Stimulated activated CD4-positive, alpha-beta T cell treated with anti-CD3 and anti-CD28 coated beads, Interleukin-2, amount 100 ng/mL, for 24 hours (primary cell): Measurements from ENCODE around the gene RHBDD3.
"Not testable (repeated sequence)": the region's sequence is repeated elsewhere in the genome, so short reads cannot be mapped to it uniquely, and the experiment has no call there.

Experiments
- DNase-seq, 2 donors: peaks; one replicate each; pipeline ENCODE4 v3.0.0-alpha.2; 2020

RHBDD3 gene

DNA sequence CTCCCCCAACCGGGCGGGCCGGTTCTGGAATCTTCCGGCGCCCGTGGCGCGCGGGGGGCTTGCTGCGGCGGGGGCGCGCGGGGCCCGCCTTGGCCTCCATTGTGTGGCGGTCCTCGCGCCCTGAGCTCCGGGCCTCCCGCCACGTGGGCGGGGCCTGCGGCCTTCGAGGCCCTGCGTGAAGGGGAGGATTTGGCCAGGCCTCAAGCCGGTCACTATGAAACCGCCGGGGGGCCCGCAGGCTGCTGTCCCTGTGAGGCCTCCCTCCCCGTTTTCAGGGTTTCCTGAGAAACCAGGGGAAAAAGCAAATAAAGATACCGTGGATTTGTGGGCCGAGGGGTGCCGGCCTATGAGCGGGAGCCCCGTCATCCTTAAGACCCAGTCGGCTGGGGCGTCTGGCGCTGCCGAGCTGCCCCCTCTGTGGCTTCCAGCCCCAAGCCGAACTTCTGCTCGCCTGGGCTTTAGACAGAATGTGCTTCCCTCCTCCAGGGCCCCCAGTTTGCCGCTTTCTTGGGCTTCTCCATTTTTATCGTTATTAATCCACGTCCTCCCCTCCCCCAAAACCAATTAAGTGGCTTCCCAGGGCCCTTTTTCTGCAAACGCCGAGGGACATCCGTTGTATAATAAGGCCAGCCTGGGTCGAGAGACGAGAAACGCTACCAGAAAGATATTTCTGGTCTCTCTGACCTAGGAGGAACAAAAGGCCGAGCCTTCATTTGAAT, 889 bp upstream of the RHBDD3 start:
- peak; percentile 38 to 59 for DNase-seq

DNA sequence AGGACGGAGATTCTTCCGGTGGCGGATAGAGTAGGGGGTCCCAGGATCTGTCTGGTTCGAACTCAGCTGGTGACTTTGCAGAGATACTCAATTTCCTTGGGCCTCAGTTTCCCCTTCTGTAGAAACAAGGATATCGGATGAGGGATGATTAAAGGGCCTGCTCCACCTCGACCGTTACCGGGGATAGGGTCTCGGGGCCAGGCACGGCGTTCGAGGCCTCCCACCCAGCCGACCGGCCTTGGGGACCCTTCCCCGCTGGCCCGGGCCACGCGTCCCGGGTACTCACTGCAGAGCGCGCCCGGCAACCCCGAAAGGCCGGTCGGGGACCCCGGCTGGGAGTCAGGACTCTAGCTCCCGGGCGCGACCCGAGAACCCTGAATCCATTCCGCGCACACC, 321 bp downstream of the RHBDD3 start:
- no peak for DNase-seq

DNA sequence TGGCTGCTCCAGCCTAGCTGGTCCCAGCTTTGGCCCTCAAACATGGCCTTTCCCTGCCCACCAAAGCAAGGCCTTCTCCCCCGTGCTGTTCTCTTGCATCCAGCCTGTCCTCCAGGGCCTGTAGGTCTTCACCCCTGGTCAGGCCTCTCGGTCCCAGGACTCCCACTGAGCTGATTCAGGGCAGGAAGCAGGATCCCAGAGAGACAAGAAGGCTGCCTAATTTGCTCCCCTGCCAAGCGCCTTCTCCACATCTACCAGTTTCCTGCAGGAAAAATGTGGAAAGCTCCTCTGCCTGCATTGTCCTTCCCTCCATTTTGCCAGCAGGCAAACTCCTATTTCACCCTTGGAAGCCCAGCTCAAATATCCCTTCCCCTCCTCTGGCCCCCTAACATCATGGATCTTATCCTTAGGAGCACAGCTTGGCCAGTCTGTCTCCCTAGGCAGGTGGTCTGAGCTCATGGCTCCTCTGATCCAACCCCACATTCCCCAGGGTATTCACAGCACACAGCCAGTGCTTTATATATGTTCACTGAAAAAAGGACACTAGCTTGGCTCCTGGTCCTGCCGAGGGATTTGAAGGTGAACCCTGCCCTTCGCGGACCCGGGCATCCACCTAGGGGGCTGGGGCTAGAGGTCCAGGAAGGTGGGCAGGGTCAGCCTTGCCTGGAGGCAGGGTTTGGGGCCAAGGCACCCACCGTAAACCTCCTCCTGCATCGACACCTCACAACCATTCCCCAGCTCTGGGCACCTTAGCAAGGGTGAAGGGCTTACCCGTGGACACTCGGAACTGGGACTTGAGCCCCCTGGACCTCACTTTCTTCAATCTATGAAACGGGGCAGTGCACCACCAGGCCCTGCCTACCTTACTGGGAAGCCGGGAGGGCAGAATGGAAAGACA, 968 bp downstream of the RHBDD3 start:
- DNase-seq: no peak

DNA sequence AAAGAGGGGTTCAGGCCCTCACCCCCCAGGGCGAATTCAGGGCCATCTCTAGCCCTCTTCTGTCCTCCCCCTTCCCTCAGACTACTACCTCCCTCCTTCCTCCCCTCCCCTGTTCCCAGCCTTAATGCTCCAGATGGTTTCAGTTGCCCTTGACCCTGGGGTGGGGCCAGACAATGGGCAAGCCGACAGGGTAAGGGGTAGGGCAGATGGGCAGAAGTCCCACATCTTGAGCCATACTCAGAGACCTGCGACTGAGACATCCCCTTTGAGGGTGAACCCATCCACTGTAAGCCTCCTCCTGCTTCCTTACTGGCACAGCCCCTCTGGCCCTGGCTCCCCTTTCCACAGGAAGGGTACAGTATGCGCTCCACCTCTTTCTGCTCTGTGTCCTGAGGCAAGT, 1.9 kb downstream of the RHBDD3 start:
- no peak for DNase-seq

DNA sequence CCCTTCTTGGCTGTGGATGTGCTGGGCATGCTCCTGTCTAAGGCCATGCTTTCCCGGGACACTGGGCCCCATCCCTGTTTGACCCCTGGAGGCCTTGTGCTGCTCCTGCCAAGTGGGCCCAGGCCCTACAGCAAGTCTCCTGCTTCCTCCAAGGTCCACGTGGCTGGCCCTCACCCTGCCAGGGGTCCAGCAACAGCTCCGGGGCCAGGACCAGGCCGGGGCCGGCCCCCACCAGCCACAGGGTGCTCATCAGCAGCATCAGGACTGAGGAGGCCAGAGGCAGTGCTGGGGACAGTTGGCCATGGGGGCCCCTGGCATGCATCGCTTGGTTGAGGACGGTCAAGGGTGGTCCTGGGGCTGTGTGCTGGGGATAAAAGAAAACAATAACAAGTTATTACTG, 2.5 kb downstream of the RHBDD3 start:
- no peak for DNase-seq

DNA sequence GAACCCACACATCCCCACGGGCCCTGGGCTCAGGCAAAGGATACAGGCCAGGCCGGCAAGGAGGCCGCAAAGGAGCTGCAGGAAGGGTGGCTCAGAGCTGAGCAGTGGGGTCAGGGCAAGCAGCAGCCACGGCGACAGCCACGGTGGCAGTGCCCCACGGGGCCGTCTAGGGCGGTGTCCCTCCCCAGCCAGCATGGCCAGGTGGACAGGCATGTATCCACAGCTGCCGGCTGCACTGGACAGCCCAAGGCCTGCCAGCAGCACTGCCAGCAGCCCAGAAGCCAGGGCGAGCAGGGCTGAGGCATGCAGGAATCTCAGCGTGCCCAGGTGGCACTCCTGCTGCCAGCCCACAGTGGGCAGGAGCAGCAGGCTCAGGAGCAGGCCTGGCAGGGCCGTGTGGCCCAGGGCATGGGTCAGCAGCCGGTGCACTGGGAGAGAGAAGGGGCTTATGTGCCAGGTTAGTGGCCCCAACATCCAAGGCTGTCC, 3.9 kb downstream of the RHBDD3 start:
- DNase-seq: no peak

DNA sequence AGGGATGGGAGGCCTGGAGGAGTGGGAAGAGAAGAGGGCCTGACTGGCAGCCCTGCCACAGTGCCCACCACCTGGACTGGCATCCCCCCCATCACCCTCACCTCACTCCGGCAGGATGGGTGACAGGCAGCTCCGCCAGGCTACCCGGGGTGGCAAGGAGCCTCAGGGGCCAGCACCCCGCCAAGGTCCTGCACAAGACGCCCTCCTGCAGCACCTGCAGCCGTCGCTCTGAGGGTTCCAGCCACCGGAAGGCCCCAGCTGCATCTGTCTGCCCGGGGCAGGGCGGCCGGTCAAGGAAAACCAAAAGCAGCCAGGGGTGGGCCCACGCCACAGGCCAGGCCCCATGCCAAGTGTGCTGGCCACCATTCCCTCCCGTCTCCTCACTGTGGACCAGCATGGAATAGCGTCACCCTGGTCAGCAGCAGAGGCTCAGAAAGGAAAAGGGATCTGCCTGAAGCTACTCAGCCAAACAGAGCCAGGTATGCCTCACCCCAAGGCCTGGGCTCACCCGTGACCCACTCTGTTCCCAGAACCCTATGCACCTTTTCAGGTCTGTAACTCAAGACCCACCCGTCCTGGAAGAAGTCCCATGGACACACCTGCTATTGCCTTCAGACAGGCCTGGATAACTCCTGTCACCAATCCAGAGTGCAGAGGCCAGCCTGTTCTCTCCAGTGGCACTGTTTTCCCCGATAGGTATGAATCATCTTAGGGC, 7.0 kb downstream of the RHBDD3 start:
- DNase-seq: no peak

DNA sequence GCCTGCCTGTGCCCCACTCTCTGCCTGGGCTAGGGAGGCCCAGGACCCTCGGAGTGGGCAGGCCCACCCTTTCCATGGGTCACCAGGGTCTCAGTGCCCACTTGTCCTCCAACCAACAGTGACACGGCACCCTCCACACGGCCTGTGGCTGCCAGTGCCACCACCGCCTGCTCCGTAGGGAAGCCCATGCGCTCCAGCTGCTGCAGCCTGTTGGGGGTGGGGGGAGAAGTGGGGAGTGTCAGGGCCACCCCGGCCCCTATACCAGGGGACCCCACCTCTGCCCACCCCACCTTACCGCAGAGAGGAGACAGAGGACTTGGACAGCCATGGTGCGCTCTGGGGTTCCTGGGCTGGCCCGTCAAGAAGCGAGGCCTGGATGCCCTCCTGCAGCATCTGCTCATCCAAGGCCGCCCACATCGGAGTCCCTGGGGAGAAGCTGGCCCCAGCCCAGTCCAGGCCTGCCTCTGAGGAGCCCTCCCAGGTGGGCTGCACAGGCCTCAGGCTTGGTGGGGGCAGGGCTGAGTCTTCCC, 7.7 kb downstream of the RHBDD3 start:
- no peak for DNase-seq

DNA sequence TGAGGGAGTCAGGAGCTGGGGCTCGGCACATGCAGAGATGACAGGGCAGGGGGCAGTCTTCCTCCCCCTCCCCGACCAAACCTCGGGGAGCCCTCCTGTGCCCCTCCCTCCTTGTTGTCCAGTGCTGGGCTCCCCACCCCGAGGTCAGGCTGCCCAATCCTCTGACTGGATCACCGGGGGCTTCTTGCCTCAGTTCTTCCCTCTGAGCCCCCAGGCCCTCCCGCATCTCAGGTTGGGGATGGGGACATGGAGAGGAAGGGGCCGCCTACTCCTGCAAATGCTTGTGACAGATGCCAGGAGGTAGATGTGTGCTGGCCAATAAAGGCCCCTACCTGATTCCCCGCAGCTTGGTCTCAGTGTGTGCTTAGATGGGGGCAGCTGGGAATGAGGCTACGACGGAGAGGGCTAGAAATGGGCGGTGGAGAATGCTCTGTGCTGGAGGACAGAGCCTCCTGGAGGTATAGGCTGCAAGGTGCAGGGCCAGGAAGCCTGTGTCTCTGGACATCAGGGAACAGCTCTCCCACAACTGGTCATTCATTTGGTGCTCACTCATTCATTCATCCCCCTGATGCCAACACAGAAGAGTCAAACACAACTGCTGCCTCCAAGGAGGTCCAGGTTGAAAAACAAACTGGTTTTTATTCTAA, 8.4 kb downstream of the RHBDD3 start:
- DNase-seq: no peak

DNA sequence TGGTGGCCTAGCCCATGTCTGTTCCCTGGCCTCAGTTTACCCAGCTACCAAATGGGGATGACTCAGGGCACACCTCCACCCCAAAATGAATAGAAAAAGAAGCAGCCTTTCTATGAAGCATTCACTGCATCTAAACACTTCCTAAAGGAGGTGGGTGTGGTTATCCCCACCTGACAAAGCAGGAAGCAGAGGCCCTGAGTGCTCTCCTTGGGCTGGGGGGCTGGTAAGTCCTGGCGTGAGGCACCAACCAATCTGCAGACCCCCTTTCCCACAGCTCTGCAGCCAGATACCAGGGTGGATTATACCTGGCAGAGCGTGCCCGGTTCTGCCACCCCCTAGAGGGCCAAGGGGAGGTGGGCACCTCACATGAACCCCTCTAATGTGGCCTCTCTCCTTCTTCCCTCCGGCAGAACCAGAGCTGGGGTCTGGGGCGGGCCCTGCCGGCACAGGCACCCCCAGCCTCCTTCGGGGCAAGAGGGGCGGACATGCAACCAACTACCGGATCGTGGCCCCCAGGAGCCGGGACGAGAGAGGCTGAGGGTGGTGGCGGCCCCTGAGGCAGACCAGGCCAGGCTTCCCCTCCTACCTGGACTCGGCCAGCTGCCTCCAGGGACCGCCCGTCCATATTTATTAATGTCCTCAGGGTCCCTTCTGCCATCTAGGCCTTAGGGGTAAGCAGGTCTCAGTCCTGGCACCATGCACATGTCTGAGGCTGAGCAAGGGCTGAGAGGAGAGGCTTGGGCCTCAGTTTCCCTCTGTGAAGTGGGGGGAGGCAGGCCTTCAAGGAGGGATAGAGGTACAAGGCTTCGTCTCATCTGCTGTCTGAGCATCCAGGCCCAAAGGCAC, 9.2 kb downstream of the RHBDD3 start:
- DNase-seq: no peak

DNA sequence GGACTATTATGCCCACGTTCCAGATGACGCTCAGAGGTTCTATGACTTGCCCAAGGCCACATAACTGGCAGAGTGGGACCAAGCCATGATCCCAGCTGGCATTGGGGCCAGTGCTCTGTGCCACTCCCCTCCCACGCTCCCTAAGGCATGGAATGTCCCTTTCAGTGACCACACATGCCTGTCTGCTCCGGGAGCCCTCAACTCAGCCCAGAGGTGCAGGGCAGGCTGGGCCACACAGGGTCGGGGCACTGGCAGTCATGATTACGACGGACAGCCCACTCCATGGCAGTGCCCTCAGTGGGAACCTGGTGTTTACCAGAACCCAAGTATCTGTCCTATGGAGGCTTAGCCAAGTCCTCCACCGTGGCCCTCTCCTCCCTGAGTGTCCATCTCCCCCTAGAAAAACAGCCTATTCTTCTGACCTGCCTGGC, 10.0 kb downstream of the RHBDD3 start:
- no peak for DNase-seq

DNA sequence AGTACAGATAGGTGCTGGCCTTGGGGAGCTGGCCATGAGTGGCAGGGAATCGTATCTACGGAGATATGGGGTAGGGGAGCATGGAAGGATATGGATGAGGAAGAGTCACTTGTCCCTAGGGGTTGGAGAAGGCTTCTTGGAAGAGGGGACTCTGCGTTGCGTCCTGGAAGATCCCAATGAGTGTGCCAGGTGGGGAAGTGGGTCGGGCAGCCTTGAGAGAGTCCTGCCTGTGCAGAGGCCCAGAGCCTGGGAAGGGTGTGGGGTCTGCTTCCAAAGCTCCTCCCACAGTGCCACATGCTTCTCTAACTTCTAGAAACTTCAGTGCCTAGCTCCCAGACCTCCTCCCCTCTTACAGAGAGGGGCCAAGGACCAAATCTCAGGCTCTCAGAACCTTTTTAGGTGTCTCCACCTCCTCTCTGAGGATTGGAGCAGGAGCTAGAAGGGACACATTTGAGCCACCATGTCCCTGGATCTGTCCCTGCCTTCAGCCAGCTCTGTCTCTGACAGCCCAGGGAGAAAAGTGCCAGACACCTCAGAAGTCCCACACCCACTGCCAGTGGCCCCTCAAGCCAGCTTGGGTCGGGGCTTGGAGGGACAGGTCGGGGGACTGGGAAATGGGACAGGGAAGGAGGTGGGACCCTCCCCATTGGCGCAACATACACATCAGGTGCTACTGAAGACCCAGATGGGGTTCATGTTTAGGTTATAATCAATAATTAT, 11.0 kb downstream of the RHBDD3 start:
- no peak for DNase-seq

DNA sequence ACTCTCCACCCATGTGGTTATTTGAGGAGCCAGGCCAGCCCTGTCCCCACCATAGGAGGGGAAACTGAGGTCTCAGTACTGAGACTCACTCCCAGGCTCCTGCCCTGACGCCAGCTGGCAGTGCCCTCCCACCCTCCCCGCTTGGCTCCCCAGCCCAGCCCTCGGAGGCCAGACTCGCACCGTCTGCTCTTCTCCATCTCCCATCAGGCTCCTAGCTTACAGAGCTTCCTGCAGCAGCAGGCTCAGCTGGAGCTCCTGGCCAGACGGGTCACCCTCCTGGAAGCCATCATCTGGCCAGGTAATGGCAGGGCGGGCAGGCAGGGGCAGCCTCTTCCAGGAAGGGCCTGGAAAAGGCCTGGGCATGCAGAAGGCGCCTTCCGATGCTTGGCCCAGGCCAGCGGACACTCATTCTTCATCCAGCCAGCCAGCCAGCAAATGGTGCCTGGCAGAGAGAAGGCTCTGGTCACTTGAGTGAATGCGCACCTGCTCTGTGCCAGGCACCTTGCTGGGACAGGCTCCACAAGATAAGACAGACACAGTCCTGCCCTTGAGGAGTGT, 12.6 kb downstream of the RHBDD3 start:
- no peak for DNase-seq

DNA sequence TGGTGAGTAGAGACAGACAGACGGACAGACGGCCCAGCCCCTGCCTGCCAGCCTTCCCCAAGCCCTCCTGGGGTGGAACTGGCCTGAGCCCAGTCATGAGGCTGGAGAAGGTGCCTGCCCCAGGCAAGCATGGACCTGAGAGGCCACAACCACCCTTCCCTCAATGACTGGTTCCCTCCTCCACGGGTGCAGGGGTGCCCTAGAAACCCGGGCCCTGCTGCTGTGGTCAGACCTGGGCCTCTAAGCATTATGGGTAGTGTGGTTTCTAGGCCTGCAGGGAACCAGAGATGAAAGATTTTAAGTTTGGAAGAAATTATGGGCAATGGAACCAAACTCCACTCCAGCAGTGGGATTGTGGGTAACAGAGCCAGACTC, 13.5 kb downstream of the RHBDD3 start:
- no peak for DNase-seq

DNA sequence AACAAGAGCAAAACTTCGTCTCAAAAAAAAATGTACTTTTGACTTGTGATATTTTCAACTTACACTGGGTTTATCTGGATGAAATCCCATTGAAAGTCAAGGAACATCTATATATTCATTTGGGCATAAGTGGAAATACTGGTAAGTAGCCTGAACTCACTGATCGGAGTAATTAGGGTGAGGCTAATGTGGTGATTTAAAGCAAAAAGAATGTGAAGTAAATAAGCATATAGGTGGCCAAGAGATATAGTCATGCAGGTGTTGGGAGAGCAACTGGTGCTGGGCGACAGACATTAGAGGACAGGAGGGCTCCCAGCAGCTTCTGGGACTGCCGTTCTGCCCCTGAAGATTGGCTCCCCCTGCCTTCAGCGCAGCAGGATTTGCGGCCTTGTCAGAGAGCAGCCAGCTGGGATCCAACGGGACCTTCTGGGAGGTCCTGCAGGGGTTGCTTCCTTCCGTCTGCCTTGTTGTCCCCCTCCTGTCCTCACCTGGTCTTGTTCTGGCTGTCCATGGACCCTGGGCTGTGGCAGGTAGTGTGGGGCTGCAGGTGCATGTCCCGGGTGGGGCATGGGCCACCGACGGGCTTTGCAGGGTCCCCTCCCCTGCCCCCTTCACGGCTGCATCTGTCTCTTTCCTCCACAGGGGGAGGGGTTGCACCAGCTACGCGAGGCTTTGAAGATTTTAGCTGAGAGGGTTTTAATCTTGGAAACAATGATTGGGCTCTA, 14.1 kb downstream of the RHBDD3 start:
- DNase-seq: no peak

DNA sequence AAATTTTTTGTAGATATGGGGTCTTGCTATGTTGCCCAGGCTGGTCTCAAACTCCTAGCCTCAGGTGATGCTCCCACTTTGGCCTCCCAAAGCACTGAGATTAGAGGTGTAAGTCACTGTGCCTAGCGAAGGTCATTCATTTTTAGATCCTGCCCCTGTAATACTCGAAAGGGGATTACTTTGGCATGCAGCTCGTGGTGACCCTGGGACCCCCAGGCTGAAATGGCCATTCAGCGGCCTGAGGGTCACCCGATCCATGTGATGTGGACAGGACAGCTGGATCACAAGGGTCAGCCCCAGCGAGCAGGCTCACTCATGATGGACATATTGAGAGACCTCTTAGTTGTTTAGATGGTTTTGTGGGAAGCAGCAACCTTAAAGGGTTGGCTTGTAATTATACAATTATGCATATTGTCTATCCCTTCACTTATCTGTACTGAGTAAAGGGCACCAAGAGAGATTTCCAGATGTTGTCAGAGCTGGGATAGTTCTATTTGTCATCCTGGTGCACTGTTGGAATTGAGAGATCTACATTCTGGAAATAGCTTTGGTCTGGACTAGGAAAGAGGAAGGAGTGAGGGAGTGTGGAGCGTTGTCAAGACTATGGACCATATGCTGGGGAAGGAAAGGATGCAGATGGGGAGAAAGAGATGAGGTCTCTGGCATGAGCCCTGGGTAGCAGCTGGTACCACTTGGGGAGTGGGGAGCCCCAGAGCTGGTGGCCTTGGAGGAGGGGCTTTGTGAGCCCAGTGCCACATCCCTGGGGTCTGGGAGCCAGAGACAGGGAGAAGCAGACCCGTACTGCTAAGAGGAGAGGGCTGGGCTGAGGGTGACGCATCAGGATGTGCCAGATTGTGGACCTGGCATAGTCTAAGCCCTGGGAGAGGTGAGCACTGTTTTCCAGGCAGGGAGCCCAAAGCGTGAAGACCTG, 15.5 kb downstream of the RHBDD3 start:
- no peak for DNase-seq

DNA sequence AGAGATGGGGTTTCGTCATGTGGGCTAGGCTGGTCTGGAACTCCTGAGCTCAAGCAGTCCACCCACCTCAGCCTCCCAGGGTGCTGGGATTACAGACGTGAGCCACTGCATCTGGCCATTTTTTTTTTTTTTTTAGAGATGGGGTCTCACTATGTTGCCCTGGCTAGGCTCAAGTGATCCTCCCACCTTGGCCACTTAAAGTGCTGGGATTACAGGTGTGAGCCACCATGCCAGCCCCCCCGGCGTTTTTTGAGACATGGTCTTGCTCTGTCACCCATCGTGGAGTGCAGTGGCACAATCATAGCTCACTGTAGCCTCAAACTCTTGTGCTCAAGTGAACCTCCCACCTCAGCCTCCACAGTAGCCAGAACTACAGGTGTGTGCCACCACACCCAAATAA, 16.5 kb downstream of the RHBDD3 start:
- no peak for DNase-seq

DNA sequence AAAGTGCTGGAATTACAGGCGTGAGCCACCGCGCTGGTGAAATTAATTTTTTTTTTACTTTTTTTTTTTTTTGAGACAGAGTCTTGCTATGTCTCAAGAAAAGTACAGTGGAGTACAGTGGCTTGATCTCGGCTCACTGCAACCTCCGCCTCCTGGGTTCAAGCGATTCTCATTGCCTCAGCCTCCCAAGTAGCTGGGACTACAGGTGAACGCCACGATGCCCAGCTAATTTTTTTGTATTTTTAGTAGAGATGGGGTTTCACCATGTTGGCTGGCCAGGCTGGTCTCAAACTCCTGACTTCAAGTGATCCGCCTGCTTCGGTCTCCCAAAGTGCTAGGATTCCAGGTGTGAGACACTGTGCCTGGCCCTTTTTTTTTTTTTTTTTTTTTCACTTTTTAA, 19.9 kb downstream of the RHBDD3 start:
- DNase-seq: not testable (repeated sequence)
